Upper lobe of left lung (tissue), 4 donors: ENCODE measurements around the gene RAB39B.
A peak's percentile ranks its signal among the peaks of the same experiment; 100 is the strongest.

Source experiments
- CTCF ChIP-seq, 6 experiments: fragments of 450-650 bp in 4 of 6; fragments of 200-600 bp in 2 of 6; sonication (generic) in 2 of 6; IDR thresholded peaks; one replicate each; pipeline ENCODE4 v1.5.1; 2016 to 2019; ENCODE audit warnings: antibody characterized with exemption in 6 of 6
- POLR2A ChIP-seq, 4 donors: fragments of 450-650 bp; IDR thresholded peaks; one replicate each; pipeline ENCODE4 v1.5.1; 2016 to 2017; ENCODE audit warnings: antibody characterized with exemption in 4 of 4, mild to moderate bottlenecking in 2 of 4

GRCh38 chrX:155216179-155216939, 47.9 kb downstream of the RAB39B start, which contains the start of gene VBP1:
- TF ChIP-seq CTCF (IDR thresholded peaks at IDR 0.05) (peak; percentile 8 to 43 (median 30)), POLR2A (IDR thresholded peaks at IDR 0.05) (peak in 1 of 4 donors; percentile 52)
